NCI-H345 treated with DMSO at 0.1 percent for 48 hours (cell line): ENCODE results near the gene CCSER1.
"Not testable (repeated sequence)": the region's sequence is repeated elsewhere in the genome, so short reads cannot be mapped to it uniquely, and the experiment has no call there.

ENCODE experiments used
- DNase-seq: peaks from one replicate; lab custom pipeline; 2025; ENCODE audit not compliant: unreplicated experiment; lab: John Stamatoyannopoulos, UW

Gene CCSER1

DNA sequence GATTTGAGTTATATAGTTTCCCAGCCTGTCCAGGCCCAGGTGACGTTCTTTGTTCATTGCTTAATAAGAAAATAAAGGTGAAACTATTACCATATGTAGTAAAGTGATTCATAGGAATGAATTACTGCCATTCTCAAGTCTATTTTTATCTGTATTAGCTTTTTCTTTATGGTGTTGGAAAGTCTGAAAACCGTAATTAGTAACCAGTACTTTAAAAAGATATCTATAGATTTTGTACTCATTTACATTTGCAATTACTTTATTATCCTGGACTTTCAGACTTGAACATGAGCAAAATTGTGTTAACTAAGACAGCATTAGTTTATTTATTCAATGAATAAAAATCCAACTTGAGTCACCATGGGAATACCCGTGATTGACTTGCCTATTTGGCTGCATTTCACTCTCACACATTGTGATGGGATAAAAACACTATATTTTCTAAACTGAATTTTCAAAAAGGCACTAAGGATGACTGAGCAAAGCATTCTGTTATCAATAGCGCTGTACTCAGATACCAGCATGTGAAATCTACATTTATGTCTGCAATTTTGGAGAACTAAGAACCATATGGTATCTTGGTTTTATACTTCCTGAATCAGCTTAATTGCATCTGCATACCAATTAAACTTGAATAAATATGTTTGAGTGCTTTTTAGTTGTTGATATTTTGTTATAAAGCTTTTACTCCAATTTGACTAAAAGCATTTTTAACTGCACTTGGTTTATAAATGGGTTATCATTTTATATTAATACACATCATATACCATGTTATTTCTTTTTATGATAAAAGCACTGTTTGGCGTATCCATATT lies 154.6 kb downstream of the CCSER1 start:
- DNase-seq: no peak

DNA sequence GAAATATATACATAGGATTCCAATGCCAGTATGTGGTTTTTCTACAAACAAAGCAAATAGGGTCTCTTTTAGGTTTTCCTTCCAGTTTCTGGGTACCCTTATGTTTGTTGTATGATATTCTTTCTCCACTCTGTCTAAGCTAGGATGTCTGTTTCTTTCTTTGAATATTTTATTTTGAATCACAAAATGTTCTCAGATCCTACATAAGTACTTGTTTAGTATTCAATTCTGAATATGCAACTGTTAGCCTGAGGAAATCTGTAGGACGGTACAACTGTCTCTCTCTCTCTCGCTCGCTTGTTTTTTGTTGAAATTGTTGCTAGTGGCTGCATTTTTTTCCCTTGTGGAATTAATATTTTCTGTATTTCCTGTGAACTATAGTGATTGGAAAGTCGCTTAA lies 163.2 kb downstream of the CCSER1 start:
- no peak for DNase-seq

DNA sequence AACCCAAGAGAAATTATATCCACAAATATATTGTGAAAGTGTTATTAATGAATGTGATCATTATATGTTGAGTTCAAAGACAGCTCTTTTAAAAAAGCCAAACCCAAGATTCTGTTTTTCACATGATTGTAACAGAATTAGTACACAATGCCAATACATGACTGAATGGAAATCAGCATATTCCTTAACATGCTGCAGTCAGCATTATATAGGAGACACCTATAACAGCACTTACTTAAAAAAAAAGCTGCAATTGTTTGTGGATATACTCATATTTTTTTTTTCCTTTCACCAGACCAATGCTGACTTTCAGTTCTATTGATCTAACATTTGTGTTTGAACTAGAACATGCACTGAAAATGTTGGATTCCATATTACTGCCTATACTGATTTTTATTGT lies 165.2 kb downstream of the CCSER1 start:
- DNase-seq: no peak

DNA sequence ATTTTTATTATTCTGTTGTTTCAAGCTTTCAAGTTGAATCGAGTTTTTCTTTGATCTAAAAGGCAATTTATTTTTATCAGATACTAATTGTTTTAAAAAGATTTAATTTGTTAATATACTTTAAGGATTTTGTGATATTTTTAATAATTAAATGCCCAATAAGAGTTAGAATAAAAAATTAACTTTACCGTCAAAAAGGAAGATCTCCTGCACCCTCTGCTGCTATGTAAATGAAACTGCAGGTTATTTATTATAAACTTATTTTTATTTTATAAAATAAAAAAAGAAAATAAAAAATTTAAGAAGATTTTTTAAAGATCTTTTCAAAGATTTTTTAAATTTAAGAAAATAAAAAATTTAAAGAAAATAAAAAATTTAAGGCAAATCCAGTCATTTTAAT lies 166.1 kb downstream of the CCSER1 start:
- peak; percentile 1 for DNase-seq

DNA sequence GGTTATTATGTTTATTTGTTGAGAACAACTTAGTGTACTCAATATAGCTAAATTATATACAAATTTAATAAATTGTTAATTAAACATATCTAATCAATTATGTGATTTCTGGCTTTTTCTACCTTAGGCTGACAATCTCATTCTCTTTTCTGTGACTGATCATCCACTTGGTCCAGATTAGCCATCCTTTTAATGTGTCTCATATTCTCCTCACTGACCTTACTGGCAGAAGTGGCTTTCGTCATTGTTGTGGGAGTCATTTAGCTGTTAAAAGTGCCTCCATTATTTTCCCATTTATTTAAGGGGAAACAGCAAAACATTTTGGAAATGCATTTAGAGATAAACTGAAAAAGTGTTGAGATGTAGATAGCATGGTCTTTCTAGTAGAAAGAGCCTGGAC lies 172.2 kb downstream of the CCSER1 start:
- no peak for DNase-seq

DNA sequence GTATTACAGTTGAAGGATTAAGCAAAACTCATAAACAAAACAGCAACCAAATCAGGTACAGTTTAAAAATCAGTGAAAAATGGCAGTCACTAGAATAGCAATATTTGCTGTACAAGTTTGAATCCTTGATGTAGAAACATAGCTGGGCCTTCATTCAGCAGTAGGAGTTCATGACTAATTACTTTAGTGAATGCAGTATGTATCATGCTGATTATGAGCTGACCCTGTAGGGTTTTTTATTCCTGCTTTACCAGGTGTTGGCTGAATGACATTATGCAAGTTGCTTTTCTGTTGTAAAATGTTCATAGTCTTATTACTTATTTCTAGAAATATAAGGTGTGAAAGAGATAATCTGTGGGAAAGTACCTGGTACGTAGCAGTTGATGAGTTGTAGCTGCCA lies 179.6 kb downstream of the CCSER1 start:
- no peak for DNase-seq

DNA sequence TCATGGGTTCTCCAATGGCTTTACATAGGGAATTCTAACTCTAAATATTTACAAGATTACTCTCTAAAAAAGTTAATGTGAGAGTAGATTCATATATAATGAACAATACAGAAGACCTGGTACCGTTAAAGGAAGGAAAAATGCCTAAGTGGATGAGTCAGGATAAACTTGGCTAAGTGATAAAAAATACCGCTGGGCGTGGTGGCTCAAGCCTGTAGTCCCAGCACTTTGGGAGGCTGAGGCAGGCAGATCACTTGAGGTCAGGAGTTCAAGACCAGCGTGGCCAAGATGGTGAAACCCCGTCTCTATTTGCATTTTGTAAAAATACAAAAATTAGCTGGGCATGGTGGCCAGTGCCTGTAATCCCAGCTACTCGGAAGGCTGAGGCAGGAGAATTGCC lies 189.9 kb downstream of the CCSER1 start:
- not testable (repeated sequence) for DNase-seq

DNA sequence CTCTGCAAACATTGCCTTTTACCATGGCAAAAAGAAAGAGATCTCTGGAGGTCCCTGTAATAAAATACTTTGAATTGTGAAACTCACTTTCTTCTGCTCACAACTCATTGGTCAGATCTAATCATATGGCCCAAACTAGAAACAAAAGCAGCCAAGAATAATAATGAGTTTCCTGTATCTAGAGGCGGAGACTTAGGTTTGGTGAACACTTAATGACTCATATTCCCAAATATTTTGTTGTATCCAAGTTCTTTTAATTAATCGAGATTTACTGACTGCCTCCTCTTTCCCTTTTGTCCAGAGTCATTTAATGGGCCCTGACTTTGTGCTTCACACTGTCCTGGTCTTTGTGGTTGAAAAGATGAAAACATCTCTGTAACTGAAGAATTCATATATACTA lies 190.6 kb downstream of the CCSER1 start:
- DNase-seq: no peak

DNA sequence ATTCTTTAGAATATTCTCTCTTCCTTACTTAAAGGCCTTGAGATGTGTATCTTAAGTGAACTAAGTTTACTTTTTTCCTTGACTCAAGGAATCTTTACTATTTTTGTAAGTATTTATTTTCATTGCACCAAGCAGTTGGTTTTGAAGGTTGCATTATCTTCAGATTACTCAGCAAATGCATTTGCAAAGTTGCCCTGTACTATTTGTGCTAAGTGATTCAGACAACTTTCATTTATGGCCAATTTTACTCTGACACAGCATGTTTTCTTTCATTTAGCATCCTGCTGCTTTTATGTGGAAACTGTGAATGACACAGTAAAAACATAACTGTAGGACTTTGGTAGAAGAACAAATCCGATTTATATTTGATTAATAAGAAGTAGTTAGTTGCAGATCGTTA lies 191.0 kb downstream of the CCSER1 start:
- DNase-seq: no peak

DNA sequence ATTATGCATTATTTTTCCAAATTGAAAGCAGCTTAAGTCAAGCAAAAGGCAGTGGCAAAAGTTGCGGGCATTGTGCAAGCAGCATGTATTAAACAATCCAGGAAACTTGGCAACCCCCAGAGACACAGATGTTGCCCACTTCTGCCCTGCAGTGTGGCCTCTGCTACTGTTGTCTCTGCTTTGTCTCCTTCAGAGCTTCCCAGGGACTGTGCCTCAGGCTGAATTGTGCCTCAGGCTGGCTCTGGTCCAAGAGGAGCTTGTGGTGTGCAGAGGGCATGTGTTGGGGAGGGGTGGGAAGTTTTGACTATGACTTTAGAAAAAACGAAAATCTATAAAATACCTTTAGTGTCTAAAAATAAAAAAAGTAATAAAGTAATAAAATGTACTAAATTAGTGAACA lies 201.4 kb downstream of the CCSER1 start:
- DNase-seq: peak; percentile 56

DNA sequence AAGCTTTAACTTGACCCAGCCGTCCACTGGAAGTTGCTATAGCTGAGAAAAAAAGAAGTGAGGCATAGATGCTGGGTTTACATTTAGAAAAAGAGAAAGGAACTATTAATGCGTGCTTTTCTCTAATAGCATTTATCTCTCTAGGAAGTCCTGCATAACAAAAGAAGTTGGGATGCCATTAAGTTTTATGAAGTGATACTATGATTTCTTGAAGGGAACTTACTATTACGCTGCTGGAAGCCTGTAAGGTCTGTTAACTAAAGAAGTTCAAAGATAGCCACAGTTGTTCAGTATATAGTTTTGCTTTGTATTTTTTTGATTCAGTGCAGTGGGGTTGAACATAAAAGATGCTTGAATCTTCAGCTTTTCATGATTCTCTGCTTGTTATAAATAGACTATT lies 203.4 kb downstream of the CCSER1 start:
- no peak for DNase-seq

DNA sequence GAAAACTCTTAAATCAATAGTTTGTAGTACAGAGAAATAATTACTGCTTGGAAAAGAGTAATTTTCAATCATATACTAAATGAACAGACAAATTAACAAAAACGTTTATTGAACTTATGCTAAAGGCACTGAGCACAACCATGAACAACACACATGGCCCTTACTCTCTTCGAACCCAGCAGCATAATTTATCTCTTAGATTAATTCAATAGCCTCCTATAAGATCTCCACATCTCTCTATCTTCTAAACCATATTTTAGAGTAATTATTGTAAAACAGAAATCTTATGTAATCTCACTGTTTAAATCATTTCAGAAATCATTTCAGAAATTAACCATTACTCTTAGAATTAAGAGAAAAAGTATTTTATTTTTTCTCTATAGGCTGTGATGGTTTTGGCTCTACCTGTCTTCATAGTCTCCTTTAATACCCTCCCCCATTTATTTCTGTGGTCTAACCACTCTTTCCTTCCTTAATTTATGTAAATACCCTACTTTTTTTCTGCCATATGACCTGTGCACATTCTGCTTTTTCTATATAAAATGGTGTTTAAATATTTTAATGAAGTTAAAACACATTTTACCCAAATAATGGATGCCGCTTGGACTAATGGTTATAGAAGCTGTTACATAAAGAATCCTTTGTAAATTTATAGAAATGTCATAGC lies 218.5 kb downstream of the CCSER1 start:
- DNase-seq: no peak

DNA sequence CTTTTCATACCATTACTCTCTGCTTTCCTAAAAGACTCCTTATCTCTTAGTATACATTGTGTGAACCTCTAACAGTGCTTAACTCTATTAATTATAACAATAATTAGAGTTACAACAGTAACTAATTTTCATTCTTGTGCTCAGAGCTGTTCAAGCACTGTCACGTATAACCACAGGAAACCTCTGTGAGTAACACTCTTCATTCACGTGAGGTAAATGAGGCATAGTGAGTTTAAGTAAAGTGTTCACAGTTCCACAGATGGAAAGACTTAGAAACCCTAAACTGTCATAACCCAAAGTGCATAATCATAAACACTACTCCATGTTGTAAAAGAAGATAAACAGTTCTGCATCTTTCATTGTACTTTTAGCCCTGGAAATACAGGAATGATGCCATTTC lies 222.4 kb downstream of the CCSER1 start:
- DNase-seq: no peak

DNA sequence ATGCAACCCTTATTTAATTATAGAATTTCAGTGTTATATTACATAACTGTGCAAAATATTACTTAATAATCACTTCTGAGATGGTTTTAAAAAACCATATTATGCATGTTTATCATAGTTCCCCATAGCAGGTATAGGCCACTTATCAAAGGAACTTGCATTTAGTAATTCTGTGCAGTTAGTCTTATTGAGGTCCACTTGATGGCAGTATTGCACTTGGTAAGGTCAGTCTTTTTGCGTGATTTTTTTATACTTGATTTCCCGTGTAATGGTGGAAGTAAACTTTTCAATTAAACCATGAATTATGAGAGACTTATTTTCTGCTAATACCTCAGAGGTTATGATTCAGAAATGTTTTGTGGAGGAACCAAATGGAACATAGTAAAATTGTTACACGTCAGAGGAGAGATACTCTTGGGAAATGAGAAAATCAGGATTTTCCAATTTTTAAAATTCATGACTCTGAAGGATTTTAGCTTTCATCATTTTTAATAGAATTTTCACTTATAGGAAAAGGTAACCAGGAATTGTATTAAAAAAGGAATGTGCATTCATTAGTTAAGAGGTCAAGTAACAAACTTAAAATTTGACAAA lies 230.0 kb downstream of the CCSER1 start:
- DNase-seq: peak; percentile 20

DNA sequence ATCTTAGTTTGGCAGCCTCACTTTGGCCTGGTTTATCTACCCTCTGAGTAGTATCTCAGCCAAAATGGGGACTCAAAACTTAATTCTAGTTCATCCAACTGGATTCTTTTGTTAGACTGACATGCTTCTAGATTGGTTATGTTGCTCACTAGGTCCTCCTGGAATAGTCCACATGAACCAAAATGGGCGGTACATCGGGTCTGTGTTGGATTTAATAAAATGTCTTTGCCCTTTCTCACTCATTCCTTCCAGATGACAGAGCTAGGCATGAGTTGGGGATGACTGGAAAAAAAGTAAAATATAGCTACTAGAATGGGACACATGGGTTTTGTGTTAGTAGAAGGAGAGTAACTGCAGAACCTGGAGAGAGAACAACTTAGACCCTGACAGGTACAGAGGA lies 247.9 kb downstream of the CCSER1 start:
- no peak for DNase-seq

DNA sequence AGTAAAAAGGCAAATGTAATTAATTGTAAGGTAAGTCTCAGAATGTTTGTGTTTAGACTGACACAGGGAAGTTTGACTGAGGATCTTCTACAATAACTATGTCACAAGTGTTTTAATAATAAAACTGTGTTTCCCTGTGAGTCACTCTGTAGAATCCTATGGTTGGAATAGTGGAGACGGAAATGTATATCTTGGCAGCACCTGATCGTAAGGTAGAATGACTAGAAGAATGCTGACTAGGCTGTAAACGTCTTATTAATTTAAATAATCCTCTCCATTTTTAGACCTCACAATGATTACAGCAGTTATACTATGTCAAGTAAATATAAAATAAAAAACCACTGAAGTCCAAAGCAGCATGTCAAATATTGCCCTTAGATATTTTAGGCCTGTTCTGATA lies 266.0 kb downstream of the CCSER1 start:
- no peak for DNase-seq

DNA sequence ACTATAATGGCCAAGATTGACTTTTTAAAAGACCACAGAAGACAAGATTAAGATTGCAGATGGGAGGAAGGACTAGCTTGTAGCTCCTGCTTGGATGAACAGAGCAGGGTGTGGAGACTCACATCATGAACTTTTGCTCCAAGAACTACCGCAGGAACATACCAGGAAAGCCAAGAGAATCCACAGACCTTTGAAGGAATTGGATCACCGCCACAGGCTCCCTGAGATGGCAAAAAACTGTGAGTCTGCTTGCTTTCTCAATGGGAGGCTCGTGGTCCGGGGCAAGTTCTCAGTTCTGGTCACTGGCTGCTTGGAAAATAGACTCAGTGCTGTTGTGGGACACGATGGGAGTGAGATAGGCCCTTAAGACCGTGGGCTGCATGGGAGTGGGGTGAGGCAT lies 276.6 kb downstream of the CCSER1 start:
- DNase-seq: no peak

DNA sequence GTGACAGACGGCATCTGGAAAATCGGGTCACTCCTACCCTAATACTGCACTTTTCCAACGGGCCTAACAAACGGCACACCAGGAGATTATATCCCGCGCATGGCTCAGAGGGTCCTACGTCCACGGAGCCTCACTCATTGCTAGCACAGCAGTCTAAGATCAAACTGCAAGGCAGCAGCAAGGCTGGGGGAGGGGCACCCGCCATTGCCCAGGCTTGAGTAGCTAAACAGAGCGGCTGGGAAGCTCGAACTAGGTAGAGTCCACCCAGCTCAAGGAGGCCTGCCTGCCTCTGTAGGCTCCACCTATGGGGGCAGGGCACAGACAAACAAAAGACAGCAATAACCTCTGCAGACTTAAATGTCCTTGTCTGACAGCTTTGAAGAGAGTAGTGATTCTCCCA lies 280.7 kb downstream of the CCSER1 start:
- not testable (repeated sequence) for DNase-seq

DNA sequence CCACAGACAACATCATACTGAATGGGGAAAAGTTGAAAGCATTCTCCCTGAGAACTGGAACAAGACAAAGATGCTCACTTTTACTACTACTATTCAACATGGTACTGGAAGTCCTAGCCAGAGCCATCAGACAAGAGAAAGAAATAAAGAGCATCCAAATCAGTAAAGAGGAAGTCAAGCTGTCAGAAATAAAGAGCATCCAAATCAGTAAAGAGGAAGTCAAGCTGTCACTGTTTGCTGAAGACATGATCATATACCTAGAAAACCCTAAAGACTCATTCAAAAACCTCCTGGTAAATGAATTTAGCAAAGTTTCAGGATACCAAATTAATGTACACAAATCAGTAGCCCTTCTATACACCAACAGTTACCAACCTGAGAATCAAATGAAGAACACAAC lies 285.6 kb downstream of the CCSER1 start:
- not testable (repeated sequence) for DNase-seq

DNA sequence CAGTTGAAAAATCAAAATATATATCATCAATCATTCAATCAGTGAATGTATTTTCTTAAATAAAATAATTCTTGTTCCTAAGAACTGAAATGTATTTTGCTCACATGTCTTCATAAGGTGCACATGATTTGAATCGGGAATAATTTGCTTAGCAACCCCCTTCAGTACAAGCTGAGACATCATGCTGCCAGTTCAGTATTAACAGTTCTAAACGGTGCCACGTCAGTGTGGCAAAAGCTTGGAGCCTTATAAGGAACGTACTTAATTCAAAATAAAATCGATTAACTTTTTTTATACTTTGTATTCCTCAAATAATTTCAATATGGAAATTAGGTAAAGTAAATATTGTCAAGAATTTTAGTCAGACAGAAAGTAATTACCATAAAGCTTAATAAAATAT lies 287.9 kb downstream of the CCSER1 start:
- DNase-seq: no peak

DNA sequence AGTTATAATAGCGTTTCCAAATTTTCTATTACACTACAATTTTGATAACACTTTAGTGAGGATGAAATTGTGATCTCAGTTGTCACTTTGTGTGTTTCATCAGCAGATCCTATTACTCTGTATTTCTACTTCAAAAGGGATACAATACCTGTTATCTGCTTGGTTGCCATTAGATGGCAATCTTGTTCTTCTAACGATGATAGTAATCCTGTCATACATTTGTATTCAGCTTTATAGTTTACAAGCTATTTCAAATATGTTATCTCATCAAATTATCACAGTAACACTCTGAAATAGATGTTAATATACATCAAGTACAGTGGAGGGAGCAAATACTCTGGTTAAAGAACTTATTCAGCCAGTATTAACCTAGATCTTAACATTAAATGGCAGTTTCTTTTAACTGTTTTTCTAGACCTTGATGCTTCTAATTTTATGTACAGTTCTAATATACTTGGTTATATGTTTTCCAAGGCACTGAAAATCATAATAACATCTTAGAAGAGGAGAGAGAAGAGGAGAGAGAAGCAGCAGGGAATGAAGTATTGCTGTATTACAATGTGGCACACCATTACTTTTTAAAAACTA lies 292.0 kb downstream of the CCSER1 start:
- DNase-seq: peak; percentile 22

DNA sequence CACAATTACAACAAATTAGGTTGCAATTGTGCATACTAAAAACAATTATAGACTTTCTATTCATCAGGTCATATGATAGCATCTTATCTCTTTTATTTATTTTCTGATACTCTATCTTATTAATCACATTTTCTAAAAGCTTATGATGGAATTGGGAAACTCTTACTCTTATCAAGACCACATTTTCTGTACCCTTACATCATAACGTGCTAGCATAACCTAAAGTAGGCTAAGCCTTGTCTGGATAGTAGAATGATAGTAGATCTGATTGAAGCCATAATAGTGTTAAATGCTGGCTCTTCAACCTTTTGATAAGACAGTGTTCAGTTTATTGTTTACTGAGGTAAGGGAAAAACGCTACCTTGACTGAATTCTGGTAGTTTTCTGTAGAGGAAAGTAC lies 294.0 kb downstream of the CCSER1 start:
- DNase-seq: no peak
